Stimulated activated CD4-positive, alpha-beta T cell treated with anti-CD3 and anti-CD28 coated beads, Interleukin-4, amount 100 ng/mL, for 4 hours (primary cell): ENCODE data around the gene PYGO1.
"Not testable (repeated sequence)": the region's sequence is repeated elsewhere in the genome, so short reads cannot be mapped to it uniquely, and the experiment has no call there.

Source experiments
- DNase-seq, 2 experiments: peaks; one replicate each; pipeline ENCODE4 v3.0.0-alpha.2; 2020

The PYGO1 gene

GRCh38 chr15:55564347-55565145, 23.6 kb downstream of the PYGO1 start:
- no peak for DNase-seq

DNA sequence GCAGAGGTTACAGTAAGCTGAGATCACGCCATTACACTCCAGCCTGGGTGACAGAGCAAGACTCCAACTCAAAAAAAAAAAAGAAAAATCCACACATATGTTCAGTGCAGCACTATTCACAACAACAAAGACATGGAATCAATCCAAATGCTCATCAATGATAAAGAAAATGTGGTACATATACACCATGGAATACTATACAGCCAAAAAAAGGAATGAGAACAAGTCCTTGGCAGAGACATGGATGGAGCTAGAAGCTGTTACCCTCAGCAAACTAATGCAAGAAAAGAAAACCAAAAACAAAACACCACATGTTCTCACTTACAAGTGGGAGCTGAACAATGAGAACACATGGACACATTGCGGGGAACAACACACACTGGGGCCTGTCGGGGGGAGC, 25.5 kb downstream of the PYGO1 start:
- no peak for DNase-seq

DNA sequence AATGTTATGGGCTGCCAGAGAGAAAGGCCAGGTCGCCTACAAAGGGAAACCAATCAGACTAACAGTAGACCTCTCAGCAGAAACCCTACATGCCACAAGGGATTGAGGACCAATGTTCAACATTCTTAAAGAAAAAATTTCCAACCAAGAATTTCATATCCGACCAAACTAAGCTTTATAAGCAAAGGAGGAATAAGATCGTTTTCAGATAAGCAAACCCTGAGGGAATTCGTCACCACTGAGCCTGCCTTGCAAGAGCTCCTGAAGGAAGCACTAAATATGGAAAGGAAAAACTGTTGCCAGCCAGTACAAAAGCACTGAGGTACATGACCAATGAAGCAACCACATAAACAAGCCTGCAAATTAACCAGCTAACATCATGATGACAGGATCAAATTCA, 33.1 kb downstream of the PYGO1 start:
- no peak for DNase-seq

DNA sequence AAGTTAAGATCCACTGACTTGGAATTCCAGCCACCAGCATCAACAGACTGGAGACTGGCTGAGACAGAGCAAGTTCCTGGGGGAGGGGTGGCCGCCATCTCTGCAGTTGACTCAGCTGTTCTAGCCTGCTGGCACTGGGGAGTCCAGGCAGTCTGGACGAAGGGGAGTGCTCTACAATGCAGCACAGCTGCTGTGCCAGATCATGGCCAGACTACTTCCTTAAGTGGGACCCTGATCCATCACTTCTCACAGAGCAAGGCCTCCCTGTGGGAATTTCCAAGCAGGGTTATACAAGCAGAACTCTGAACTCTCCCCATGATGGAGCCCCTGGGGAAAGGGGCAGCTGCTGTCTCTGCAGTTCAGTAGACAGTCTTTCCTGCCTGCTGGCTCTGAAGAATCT, 35.2 kb downstream of the PYGO1 start:
- no peak for DNase-seq

DNA sequence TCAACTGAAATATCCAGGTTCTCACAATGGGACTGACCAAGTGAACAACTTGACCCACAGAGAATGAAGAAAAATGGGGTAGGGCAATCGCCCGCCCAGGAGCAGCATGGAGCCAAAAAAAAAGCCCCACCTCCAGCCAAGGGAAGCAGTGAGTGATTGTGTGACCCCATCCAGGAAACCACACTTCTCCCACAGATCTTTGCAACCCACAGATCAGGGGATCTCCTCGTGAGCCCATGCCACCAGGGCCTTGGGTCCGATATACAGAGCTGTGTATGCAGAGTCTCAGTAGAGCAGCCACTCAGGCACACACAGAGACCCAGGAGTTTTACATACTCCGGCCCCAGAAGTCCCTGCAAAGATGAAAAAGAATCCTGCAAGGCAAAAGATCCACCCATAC, 35.7 kb downstream of the PYGO1 start:
- no peak for DNase-seq

DNA sequence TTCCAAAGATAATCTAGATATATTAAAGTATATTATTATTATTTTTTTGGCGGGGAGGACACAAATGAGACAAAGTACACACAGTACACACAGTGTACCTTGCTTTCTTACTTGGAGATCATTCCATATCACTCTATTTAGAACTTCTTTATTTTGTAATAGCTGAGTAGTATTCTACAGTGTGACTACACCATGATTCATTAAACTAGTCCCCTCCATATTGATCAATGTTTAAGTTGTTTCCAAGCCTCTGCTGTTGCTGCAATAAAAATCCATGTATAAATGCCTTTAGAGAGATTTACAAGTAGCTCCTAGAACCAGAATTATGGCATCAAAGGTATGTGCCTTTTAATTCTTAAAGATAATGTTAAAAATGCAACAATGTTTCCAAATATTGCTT, 38.8 kb downstream of the PYGO1 start:
- DNase-seq, result no peak

GRCh38 chr15:55546718-55547117, 41.4 kb downstream of the PYGO1 start:
- no peak for DNase-seq

- no peak for DNase-seq
Observed at GRCh38 chr15:55535436-55535835, 52.7 kb downstream of the PYGO1 start.

DNA sequence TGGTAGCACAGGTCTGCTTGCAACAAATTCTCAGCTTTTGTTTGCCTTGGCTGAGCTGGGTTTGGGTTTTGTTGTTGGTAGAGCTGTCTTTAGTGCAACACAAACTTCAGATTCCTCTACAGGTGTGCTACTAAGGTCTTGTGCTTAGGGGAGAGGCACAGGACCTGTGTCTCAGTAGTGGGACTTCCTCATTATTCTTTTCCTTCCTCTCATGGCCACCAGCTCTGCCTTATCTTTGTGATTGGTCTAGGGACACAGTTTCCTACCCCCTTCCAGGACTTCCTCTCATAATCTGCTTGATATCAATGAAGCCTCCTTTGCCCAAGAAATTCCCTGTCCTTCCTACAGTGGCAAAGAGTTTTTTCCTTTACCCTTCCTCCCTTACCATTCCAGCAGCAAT, 55.2 kb downstream of the PYGO1 start:
- DNase-seq, result no peak

DNA sequence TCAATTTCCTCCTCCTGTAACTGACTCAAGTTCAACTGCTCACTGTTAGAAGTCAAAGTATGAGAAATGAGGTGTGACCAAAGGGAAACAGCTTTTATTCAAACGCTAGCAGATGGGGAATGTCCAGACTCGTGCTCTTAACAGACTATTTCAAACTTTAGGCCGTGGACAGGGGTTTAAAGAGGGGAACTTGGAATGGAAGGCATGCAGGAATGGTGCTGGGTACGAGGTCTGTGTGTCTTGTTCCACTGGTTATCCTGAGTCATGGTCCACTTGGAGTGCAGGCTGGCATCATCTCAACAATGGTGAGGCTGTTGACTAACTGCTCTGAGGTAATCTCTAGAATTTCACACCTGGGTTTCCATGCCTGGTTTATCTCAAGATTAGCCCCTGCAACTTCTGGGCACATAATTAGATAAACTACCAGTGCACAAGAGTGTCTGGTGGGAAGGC, 57.3 kb downstream of the PYGO1 start:
- DNase-seq, result no peak

- no peak for DNase-seq
Observed at GRCh38 chr15:55528812-55529211, 59.3 kb downstream of the PYGO1 start.

DNA sequence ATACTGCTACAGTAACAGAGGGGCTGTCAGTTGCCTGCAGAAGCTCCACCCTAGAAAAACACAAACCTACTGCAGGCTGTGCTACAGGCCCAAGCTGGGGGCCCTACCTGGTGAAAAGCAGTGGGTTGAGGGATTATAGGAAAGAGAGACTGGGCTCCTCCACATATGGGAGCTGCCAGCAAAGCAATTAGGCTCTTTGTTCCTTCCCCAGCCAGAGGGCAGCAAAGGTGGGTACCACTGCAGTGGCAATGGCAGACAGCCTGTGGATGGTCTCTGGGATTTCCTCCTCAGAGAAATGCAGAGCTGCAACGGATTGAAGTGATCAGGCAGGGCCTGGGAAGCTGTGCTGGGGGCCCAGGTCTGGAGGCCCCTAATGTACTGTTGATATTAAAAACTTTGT, 61.0 kb downstream of the PYGO1 start:
- DNase-seq, result no peak

GRCh38 chr15:55526559-55527036, 61.5 kb downstream of the PYGO1 start:
- DNase-seq, result no peak

GRCh38 chr15:55522742-55523450, 65.2 kb downstream of the PYGO1 start:
- DNase-seq, result no peak

DNA sequence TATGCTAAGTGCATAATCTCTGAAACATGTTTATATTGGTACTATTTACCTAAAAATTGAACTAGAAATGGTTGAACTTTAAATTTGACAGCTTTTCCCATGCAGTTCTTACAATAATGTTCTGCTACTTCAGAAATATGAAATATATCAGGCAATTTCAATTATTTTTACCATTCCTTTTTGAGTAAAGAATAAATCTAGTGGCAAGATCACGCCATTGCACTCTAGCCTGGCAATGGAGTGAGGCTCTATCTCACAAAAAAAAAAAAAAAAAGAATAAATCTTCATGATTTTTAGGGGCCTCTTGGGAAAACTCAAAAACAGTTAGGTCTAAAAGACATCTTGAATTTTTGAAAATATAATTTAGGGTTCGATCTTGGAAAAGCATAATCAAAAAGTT, 69.5 kb downstream of the PYGO1 start:
- no peak for DNase-seq

DNA sequence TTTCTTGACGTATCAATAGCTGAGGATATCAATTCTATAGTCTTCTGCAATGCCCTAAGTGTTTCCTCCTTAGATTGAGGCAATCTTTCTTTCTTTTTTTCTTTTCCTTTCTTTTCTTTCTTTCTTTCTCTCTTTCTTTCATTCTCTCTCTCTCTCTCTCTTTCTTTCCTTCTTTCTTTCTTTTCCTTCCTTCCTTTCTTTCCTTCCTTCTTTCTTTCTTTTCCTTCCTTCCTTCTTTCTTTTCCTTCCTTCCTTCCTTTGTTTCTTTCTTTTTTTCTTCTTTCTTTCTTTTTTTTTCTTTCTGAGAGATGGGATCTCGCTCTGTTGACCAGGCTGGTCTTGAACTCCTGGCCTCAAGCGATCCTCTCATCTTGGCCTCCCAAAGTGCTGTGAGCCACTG, 70.1 kb downstream of the PYGO1 start:
- no peak for DNase-seq

GRCh38 chr15:55515991-55516776, 72.0 kb downstream of the PYGO1 start:
- no peak for DNase-seq

GRCh38 chr15:55515491-55515890, 72.7 kb downstream of the PYGO1 start:
- DNase-seq, result no peak

GRCh38 chr15:55514414-55514850, 73.7 kb downstream of the PYGO1 start:
- DNase-seq, result no peak

- DNase-seq, result not testable (repeated sequence)
Observed at GRCh38 chr15:55513621-55514413, 74.3 kb downstream of the PYGO1 start.

GRCh38 chr15:55513152-55513551, 75.0 kb downstream of the PYGO1 start:
- no peak for DNase-seq

DNA sequence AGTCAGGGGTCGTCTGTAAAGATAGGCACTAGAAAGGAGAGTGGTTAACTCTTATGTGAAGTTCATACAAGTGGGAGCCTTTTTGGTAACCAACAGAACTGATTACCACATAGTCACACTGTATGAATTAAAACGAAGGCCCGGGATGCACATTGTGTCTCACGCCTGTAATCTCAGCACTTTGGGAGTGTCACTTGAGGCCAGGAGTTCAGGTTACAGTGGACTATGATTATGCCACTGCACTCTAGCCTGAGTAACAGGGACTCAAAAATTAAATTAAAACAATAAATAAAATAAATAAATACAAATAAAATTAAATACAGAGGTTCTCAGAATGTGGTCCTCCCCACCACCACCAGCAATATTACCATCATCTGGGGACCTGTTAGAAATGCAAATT, 80.6 kb downstream of the PYGO1 start:
- no peak for DNase-seq

- DNase-seq, result not testable (repeated sequence)
Observed at GRCh38 chr15:55505407-55505806, 82.7 kb downstream of the PYGO1 start.
